ENCODE data around the gene AIFM2. TPM values are rescaled to one million over a fixed set of nuclear protein-coding genes. Genes with fewer than 3 reads are reported as not detected.

AIFM2 gene
- total RNA-seq, 1 donor from 2014 or later, result 10.6 TPM

- Histone ChIP-seq H3K27ac (no peak overlapping the region), H3K36me3 (no peaks in the 10 kb centered on the region), H3K27me3 (no peaks in the 10 kb centered on the region), H3K4me3 (no peak overlapping the region), H3K4me1 (no peaks in the 10 kb centered on the region), H3K9me3 (no peaks in the 10 kb centered on the region)
- intact Hi-C loops (cut with DNase I), result no loop called here
- TF ChIP-seq CTCF (IDR thresholded peaks at IDR 0.05) (no peak), POLR2AphosphoS5 (IDR thresholded peaks at IDR 0.05; ENCODE audit: insufficient read depth in 1 of 2, low read depth in 1 of 2) (no peak), POLR2A (IDR thresholded peaks at IDR 0.05) (no peak)
- DNase-seq (ENCODE audit: extremely low spot score in 2 of 2), result no peak
These were observed 63.7 kb downstream of the AIFM2 start for GRCh38 chr10:70068925-70069324.

- TF ChIP-seq POLR2AphosphoS5 (IDR thresholded peaks at IDR 0.05; ENCODE audit: insufficient read depth in 1 of 2, low read depth in 1 of 2) (no peak), CTCF (IDR thresholded peaks at IDR 0.05) (no peak), POLR2A (IDR thresholded peaks at IDR 0.05) (no peak)
- Histone ChIP-seq H3K9me3 (no peaks in the 10 kb centered on the region), H3K4me1 (no peaks in the 10 kb centered on the region), H3K27ac (no peak overlapping the region), H3K27me3 (no peaks in the 10 kb centered on the region), H3K4me3 (no peak overlapping the region), H3K36me3 (no peaks in the 10 kb centered on the region)
- intact Hi-C loops (cut with DNase I), result no loop called here
- DNase-seq (ENCODE audit: extremely low spot score in 2 of 2), result no peak
These were observed 65.0 kb downstream of the AIFM2 start for GRCh38 chr10:70067586-70067985.

- Histone ChIP-seq H3K27ac (no peak overlapping the region), H3K27me3 (no peaks in the 10 kb centered on the region), H3K9me3 (no peaks in the 10 kb centered on the region), H3K36me3 (no peaks in the 10 kb centered on the region), H3K4me1 (no peaks in the 10 kb centered on the region), H3K4me3 (no peak overlapping the region)
- no peak for DNase-seq (ENCODE audit: extremely low spot score in 2 of 2)
- intact Hi-C loops (cut with DNase I), result no loop called here
- TF ChIP-seq POLR2A (IDR thresholded peaks at IDR 0.05) (no peak), POLR2AphosphoS5 (IDR thresholded peaks at IDR 0.05; ENCODE audit: insufficient read depth in 1 of 2, low read depth in 1 of 2) (no peak), CTCF (IDR thresholded peaks at IDR 0.05) (no peak)
These were observed 66.4 kb downstream of the AIFM2 start for GRCh38 chr10:70066190-70066589.

- Histone ChIP-seq H3K4me3 (no peak overlapping the region), H3K9me3 (no peaks in the 10 kb centered on the region), H3K4me1 (no peaks in the 10 kb centered on the region), H3K36me3 (no peaks in the 10 kb centered on the region), H3K27me3 (no peaks in the 10 kb centered on the region), H3K27ac (no peak overlapping the region)
- TF ChIP-seq CTCF (IDR thresholded peaks at IDR 0.05) (no peak), POLR2AphosphoS5 (IDR thresholded peaks at IDR 0.05; ENCODE audit: insufficient read depth in 1 of 2, low read depth in 1 of 2) (no peak), POLR2A (IDR thresholded peaks at IDR 0.05) (no peak)
- intact Hi-C loops (cut with DNase I), result no loop called here
- DNase-seq (ENCODE audit: extremely low spot score in 2 of 2), result no peak
These were observed 68.1 kb downstream of the AIFM2 start for GRCh38 chr10:70064486-70064885.

- no peak for DNase-seq (ENCODE audit: extremely low spot score in 2 of 2)
- Histone ChIP-seq H3K4me1 (no peaks in the 10 kb centered on the region), H3K27me3 (no peaks in the 10 kb centered on the region), H3K9me3 (no peaks in the 10 kb centered on the region), H3K36me3 (no peaks in the 10 kb centered on the region), H3K4me3 (no peak overlapping the region), H3K27ac (no peak overlapping the region)
- intact Hi-C loops (cut with DNase I), result no loop called here
- TF ChIP-seq POLR2A (IDR thresholded peaks at IDR 0.05) (no peak), CTCF (IDR thresholded peaks at IDR 0.05) (no peak), POLR2AphosphoS5 (IDR thresholded peaks at IDR 0.05; ENCODE audit: insufficient read depth in 1 of 2, low read depth in 1 of 2) (no peak)
These were observed 69.1 kb downstream of the AIFM2 start for GRCh38 chr10:70063418-70064098.
